HG02623 (cell line): Measurements from ENCODE around the gene RNF31.
A peak's percentile ranks its signal among the peaks of the same experiment; 100 is the strongest.

Experiments
- ATAC-seq: cut with Tn5 transposase; IDR thresholded peaks from one replicate; pipeline ENCODE4 v1.9.1; 2021; ENCODE audit warnings: moderate library complexity; ENCODE audit not compliant: unreplicated experiment

Gene RNF31

DNA sequence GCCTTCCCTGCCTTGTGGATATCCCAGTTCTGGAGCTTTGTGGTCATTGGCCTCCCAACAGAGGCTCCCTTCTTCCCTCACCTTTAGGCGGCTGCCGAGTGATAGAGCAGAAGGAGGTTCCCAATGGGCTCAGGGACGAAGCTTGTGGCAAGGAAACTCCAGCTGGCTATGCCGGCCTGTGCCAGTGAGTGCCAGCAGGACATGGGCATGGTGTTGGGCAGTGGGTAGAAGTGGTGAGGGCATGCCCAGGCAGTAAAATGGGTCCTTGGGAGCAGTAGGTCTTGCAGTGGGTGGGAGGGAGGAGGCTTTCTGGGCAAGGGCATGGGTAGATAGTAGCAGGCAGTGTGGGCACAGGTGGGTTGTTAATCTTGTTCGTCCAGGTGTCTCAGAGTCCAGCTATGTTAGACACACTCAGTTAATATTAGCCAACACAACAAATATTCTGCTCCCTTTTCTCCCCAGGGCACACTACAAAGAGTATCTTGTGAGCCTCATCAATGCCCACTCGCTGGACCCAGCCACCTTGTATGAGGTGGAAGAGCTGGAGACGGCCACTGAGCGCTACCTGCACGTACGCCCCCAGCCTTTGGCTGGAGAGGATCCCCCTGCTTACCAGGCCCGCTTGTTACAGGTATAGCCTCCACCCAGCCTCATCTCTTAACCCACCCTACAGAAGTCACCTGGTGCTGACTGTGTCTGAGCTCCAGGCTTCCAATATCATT lies 12.6 kb downstream of the RNF31 start:
- no peak for ATAC-seq

- no peak for ATAC-seq
Measured at GRCh38 chr14:24160499-24160849, 13.2 kb downstream of the RNF31 start.

DNA sequence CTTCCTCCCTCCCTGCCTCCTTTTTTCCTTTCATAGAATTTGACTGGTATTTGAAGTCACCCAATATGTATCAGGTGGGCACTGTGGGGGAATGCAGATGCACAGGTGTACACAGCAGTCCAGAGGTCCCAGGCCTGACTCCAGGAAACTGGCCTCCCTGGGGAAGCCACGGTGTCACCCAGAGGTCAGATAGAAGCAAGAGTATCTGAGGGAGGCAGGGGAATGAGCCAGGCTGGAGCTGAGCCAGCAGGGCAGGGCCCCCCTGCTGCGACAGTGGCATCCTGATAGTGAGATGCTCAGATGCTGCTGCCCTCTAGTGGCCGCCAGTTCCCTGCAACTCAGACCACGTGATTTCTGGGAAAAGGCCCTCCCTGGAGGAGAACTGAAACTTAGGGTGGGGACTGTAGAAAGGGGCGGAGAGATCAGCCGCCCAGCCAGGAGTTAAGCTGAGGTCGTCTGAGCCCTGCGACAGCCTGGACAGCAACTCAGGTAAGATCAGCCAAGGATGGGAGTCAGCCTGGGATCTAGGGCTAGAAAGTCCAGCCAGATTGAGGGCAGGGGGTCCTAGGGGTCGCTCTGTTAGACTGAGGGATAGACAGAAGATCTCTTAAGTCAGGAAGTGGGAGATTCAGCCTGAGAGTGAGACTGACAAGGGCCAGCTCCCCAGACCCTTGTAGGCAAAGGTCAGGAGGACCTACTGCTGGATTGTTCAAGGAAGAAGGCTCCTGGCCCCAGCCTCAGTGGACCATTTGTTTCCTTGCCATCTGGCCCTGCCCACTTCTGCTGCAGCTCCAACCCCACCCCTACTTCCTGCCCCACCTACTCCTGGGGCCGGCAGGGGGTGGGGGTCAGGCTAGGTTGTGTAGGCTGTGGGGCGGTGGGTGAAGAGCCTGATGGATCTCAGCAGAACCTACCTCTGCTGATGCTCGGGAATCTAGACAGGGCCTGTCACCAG lies 13.8 kb downstream of the RNF31 start, which contains the start of gene IRF9:
IRF9 (plus strand) TSS at position 416 of the 955 bp plus-strand sequence. CDS start 880 bp downstream, outside the sequence.
- ATAC-seq: peak; percentile 72

GRCh38 chr14:24162093-24162492 lies 14.8 kb downstream of the RNF31 start:
- no peak for ATAC-seq

DNA sequence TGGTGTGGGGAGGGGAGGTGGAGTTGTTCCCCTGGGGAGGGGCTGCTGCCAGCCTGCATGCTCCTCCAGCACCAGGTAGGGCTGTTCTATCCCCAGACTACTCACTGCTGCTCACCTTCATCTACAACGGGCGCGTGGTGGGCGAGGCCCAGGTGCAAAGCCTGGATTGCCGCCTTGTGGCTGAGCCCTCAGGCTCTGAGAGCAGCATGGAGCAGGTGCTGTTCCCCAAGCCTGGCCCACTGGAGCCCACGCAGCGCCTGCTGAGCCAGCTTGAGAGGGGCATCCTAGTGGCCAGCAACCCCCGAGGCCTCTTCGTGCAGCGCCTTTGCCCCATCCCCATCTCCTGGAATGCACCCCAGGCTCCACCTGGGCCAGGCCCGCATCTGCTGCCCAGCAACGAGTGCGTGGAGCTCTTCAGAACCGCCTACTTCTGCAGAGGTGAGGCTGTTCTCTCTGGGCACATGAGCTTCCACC lies 17.3 kb downstream of the RNF31 start:
- ATAC-seq: no peak

DNA sequence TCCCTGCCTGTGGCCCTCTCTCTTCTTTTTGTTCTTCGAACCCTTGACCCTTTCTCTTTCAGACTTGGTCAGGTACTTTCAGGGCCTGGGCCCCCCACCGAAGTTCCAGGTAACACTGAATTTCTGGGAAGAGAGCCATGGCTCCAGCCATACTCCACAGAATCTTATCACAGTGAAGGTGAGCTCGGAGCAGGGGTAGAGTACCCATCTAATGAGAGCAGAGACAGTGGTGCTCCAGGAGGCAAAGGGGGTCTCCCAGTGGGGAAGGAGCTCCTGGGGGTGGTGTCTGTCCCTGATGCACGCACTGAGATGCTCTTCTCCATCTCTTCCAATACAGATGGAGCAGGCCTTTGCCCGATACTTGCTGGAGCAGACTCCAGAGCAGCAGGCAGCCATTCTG lies 18.5 kb downstream of the RNF31 start:
- ATAC-seq: no peak

GRCh38 chr14:24167469-24168114 lies 20.3 kb downstream of the RNF31 start:
- ATAC-seq: no peak

DNA sequence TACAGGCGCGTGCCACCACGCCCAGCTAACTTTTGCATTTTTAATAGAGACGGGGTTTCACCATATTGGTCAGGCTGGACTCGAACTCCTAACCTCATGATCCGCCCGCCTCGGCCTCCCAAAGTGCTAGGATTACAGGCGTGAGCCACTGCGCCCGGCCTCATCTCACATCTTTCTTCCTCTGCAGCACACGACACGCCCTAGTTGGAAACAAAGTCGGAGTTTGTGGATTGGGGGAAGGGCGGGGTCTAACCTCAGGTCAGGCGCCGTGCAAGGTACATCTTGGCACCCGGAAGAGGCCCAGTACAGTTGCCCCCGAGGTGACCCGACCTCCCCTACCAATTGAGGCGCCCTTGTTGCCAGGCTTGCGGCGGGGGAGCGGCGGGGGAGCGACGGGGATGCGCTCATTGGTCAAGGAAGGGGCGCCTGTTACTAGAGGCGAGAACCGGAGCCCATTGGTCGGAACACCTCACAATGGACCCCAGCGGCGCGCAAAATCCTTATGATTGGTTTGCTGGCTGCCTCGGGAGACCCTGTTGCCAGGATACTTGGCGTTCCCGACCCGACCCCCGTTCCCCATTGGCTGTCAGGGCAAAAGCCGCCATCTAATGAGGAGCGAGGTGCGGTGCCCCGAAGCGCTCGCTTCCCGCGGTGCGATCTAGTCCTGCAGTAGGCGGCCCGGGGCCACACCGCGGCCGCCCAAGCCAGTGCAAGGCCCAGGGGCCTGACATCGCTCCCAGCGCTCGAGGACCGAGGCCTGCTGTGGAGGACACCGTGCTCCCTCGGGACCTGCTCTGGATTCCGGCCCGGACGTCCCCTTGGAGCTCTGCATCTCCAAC lies 24.3 kb downstream of the RNF31 start, which contains the start of gene REC8:
REC8 (plus strand) TSS at position 659 of the 839 bp plus-strand sequence. CDS start 473 bp downstream, outside the sequence.
- ATAC-seq: peak; percentile 74

- no peak for ATAC-seq
Measured at GRCh38 chr14:24172261-24172860, 25.1 kb downstream of the RNF31 start.

GRCh38 chr14:24172871-24173281 lies 25.6 kb downstream of the RNF31 start:
- no peak for ATAC-seq

DNA sequence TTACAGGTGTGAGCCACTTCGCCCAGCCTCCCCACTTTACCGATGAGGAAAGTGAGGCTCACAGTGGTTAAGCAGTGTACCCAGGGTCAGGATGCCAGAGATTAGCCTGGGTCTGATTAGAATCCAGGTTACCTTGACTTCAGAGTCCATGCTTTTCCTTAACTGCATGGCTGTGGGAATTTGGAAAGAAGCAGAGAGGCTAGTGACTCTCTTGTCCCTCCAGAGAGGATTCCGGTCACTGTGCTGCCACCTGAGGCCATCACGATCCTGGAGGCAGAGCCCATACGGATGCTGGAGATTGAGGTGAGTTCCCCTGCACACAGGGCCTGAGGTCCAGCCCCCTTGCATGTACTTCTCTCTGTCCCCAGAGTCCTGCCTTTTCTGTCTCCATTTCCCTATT lies 29.3 kb downstream of the RNF31 start:
- no peak for ATAC-seq

- ATAC-seq: no peak
Measured at GRCh38 chr14:24177041-24177825, 29.9 kb downstream of the RNF31 start.

GRCh38 chr14:24177891-24178290 lies 30.6 kb downstream of the RNF31 start:
- no peak for ATAC-seq

DNA sequence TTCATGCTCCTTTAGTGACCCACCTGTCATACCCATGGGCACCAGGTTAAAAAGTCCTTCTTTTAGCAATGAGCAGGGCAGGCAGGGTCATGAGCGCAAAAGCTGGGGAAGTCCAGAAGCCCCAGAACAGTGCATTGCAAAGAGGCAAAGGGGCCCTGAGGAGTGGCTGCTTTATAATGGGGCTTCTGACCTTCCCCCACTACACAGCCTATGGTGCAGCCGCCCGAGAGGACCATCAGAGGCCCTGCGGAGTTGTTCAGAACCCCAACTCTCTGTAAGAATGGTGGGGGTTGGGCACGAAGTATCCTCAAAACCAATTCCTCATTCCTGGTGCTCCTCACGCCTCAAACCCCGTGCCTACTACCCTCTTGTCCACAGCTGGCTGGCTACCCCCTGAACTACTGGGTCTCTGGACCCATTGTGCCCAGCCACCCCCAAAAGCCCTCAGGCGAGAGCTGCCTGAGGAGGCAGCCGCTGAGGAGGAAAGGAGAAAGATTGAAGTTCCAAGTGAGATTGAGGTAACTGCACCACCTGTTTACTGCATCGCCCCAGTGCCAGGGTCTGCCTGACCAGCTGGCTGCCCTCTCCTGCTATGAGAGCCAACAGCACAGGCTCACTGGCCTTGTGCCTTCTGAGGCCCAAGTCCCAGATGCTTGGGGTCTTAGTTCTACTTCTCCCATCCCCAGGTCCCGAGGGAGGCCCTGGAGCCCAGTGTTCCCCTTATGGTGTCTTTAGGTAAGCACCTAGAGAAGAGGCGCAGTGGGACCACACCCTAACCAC lies 31.3 kb downstream of the RNF31 start:
- no peak for ATAC-seq

GRCh38 chr14:24179294-24179960 lies 32.1 kb downstream of the RNF31 start:
- ATAC-seq: no peak

GRCh38 chr14:24179961-24180796 lies 32.9 kb downstream of the RNF31 start:
- no peak for ATAC-seq
